ENCODE data around the gene ADCY2.

The ADCY2 gene

DNA sequence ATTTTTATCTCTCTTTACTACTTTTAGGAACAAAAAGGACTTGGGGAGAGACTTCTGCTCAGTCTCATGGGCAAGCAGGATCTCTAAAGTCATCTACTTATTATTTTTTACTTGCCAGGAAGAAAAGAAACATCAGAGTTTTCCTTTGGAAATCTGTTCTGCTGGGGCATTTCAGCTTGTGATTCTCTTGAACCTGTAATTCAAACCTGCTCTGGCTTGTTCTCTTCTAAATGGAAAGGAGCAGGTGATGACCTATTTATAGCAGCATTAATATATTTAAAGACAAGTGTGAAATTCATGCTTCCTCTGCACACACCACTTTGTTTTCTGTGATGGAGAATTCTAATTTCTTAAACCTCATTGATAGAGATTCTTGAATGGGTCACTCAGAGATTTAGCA is 2.0 kb downstream of the ADCY2 start:
- ChIA-PET CTCF (interaction anchor here (1.2 to 7.2 kb wide), 2 partner anchors 137 to 348 kb away, joined by 4 to 52 read pairs; no protein-coding TSS in a partner anchor), POLR2A (no interaction called here)
- DNase-seq (ENCODE audit: low read depth, low spot score) = no peak

GRCh38 chr5:7398596-7399280 is 2.8 kb downstream of the ADCY2 start:
- no peak for DNase-seq (ENCODE audit: low read depth, low spot score)
- H3K4me3 ChIP-seq (ENCODE audit: low read depth, low read length) = no peak overlapping the region
- CTCF ChIA-PET = interaction anchor here (7.2 kb wide), 1 partner anchor 138 kb away, joined by 52 read pairs; no protein-coding TSS in a partner anchor
- TF ChIP-seq, protein P1, sequence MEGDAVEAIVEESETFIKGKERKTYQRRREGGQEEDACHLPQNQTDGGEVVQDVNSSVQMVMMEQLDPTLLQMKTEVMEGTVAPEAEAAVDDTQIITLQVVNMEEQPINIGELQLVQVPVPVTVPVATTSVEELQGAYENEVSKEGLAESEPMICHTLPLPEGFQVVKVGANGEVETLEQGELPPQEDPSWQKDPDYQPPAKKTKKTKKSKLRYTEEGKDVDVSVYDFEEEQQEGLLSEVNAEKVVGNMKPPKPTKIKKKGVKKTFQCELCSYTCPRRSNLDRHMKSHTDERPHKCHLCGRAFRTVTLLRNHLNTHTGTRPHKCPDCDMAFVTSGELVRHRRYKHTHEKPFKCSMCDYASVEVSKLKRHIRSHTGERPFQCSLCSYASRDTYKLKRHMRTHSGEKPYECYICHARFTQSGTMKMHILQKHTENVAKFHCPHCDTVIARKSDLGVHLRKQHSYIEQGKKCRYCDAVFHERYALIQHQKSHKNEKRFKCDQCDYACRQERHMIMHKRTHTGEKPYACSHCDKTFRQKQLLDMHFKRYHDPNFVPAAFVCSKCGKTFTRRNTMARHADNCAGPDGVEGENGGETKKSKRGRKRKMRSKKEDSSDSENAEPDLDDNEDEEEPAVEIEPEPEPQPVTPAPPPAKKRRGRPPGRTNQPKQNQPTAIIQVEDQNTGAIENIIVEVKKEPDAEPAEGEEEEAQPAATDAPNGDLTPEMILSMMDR (IDR thresholded peaks at IDR 0.05; ENCODE audit: insufficient read depth, low read length, missing control alignments) = no peak
- POLR2A ChIA-PET = no interaction called here

More for the DNA sequence above, 2.0 kb downstream of the ADCY2 start:
- TF ChIP-seq, protein P1 (IDR thresholded peaks at IDR 0.05; ENCODE audit: insufficient read depth, low read length, missing control alignments) = no peak
- H3K4me3 ChIP-seq (ENCODE audit: low read depth, low read length) = no peak overlapping the region

DNA sequence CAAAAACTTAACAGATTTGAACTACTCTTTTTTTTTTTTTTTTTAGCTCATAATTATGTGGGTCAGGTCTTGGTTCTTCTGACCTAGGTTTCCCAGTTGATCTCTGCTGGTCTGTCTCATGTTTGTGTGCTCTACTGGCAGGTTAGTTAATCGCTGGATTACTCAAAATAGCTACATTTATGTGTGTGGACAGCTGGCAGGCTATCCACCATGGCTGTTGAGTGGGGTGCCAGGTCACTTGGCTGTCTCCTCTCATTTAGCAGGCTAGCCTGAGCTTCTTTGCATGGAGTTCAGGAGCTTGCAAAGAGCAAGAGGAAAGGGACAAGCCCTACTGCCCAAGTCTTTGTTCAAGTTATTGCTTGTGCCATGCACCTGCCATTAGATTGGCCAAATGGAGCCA is 9.3 kb downstream of the ADCY2 start:
- ChIA-PET POLR2A (no interaction called here), CTCF (no interaction called here)
- TF ChIP-seq, protein P1 (IDR thresholded peaks at IDR 0.05; ENCODE audit: insufficient read depth, low read length, missing control alignments) = no peak

DNA sequence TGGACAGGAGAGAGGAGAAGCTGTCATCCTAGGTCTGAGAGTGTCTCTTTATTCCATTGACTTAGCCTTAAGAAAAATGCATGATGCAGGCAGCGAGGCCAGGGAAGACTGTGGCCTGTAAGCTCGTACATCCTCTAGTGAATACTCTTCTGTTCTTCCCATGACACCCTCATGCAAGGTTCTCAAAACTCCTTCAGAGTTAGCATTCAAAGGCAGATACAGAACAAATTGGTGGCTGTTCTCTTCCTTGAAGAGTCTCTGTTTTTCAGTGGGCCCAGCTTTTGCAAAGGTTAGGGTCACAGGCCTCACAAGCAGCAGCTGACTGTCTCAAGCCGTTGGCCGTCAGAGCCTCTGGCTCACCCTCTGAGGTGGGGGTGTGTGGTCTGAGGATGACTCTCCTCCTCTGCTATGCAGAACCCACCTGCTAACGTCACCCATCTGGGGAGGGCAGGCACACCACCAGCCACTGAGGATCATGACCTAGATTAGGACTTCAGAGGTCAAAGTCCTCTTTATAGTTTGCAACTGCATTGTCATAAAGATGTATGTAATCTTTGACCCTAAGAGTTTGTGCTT is 15.1 kb downstream of the ADCY2 start:
- POLR2A ChIA-PET = no interaction called here
- CTCF ChIA-PET = no interaction called here
- TF ChIP-seq, protein P1 (IDR thresholded peaks at IDR 0.05; ENCODE audit: insufficient read depth, low read length, missing control alignments) = no peak
- no peak overlapping the region for H3K4me3 ChIP-seq (ENCODE audit: low read depth, low read length)
- no peak for DNase-seq (ENCODE audit: low read depth, low spot score)

More for the DNA sequence above, 9.3 kb downstream of the ADCY2 start:
- no peak for DNase-seq (ENCODE audit: low read depth, low spot score)
- no peak overlapping the region for H3K4me3 ChIP-seq (ENCODE audit: low read depth, low read length)

DNA sequence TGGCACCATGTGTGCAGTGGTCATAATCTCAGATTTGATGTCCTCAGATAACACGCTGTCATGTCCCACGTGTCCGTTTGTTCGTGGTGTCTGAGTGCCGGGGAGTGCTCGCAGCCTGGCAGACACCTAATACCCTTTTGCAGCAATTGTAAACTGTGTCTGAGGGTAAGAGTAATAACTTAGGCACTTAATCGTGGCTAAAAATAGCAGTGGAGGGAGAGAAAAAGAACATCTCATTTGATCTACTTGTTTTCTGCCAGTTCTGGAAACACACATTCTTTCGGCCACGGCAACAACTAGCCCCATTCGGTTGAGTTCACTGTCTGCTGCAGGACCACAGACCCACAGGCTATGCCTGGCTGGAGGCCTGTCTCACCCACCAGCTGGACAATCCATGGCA is 16.5 kb downstream of the ADCY2 start:
- TF ChIP-seq, protein P1 (IDR thresholded peaks at IDR 0.05; ENCODE audit: insufficient read depth, low read length, missing control alignments) = no peak
- CTCF ChIA-PET = no interaction called here
- POLR2A ChIA-PET = no interaction called here
- DNase-seq (ENCODE audit: low read depth, low spot score) = no peak
- no peak overlapping the region for H3K4me3 ChIP-seq (ENCODE audit: low read depth, low read length)

DNA sequence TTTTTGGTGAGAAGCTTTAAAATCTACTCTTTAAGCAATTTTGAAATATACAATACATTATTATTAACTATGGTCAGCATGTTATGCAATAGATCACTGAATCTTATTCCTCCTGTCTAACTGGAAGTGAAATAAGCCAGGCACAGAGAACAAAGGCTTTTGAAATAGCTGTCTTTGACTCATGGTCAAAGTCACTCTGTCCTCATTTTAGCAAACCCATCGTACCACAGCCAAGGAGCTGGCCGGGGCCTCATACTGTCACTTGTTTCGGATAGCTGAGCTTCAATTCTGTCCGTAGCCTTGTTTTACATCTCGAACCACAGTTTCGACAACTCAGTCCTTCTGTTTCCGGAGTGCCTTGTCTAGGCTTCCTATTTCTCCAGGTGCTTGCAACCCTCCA is 19.2 kb downstream of the ADCY2 start:
- ChIA-PET CTCF (no interaction called here), POLR2A (no interaction called here)
- DNase-seq (ENCODE audit: low read depth, low spot score) = no peak
- no peak overlapping the region for H3K4me3 ChIP-seq (ENCODE audit: low read depth, low read length)
- TF ChIP-seq, protein P1 (IDR thresholded peaks at IDR 0.05; ENCODE audit: insufficient read depth, low read length, missing control alignments) = no peak

All from AG04449 (cell line).